ENCODE results near the gene STRBP. TPM values are rescaled to one million over a fixed set of nuclear protein-coding genes. Genes with fewer than 3 reads are reported as not detected.

Gene STRBP
- total RNA-seq, 1 donor from 2014 or later: 99.4 TPM

GRCh38 chr9:123174079-123174478, 94.3 kb downstream of the STRBP start:
- Histone ChIP-seq H3K9ac (no peak overlapping the region), H2AFZ (replicated peaks) (no peak overlapping the region), H3K4me2 (no peak overlapping the region), H3K27ac (no peak overlapping the region), H3F3A (ENCODE audit: low read depth) (no peaks in the 10 kb centered on the region), H3K9me3 (ENCODE audit: low read depth) (no peaks in the 10 kb centered on the region), H3K79me2 (ENCODE audit: low read depth) (no peaks in the 10 kb centered on the region), H3K4me1 (no peaks in the 10 kb centered on the region), H4K20me1 (ENCODE audit: low read depth) (peaks cover 19% of the 10 kb centered on the region), H3K4me3 (no peak overlapping the region), H3K36me3 (no peaks in the 10 kb centered on the region), H3K27me3 (no peaks in the 10 kb centered on the region)
- no peaks in the 10 kb centered on the region for H3K27me3 Mint-ChIP-seq (ENCODE audit: insufficient read depth, low read depth)
- DNase-seq (ENCODE audit: low spot score): no peak
- H3K36me3 Mint-ChIP-seq: no peaks in the 10 kb centered on the region
- no peak for TF ChIP-seq CTCF (IDR thresholded peaks at IDR 0.05)
- no peak for TF ChIP-seq EZH2 (IDR thresholded peaks at IDR 0.05)
- TF ChIP-seq EZH2phosphoT487 (IDR thresholded peaks at IDR 0.05): no peak
- H3K4me3 Mint-ChIP-seq: no peak overlapping the region
- H3K27ac Mint-ChIP-seq: no peak overlapping the region
- no peaks in the 10 kb centered on the region for H3K4me1 Mint-ChIP-seq
- no peaks in the 10 kb centered on the region for H3K9me3 Mint-ChIP-seq

- no peaks in the 10 kb centered on the region for H3K36me3 ChIP-seq
- no peaks in the 10 kb centered on the region for H3K27me3 ChIP-seq
- H3K79me2 ChIP-seq (ENCODE audit: low read depth): no peaks in the 10 kb centered on the region
- H3F3A ChIP-seq (ENCODE audit: low read depth): no peaks in the 10 kb centered on the region
- H3K4me3 ChIP-seq: no peak overlapping the region
- Mint-ChIP-seq H3K4me3 (no peak overlapping the region), H3K36me3 (peaks cover 3% of the 10 kb centered on the region), H3K9me3 (no peaks in the 10 kb centered on the region), H3K27me3 (ENCODE audit: insufficient read depth, low read depth) (no peaks in the 10 kb centered on the region), H3K4me1 (no peaks in the 10 kb centered on the region), H3K27ac (no peak overlapping the region)
- no peak overlapping the region for H3K4me2 ChIP-seq
- no peak for DNase-seq (ENCODE audit: low spot score)
- H2AFZ ChIP-seq (replicated peaks): no peak overlapping the region
- no peak overlapping the region for H3K9ac ChIP-seq
- H4K20me1 ChIP-seq (ENCODE audit: low read depth): peaks cover 11% of the 10 kb centered on the region
- no peaks in the 10 kb centered on the region for H3K4me1 ChIP-seq
- TF ChIP-seq EZH2 (IDR thresholded peaks at IDR 0.05) (no peak), CTCF (IDR thresholded peaks at IDR 0.05) (no peak), EZH2phosphoT487 (IDR thresholded peaks at IDR 0.05) (no peak)
- no peaks in the 10 kb centered on the region for H3K9me3 ChIP-seq (ENCODE audit: low read depth)
- H3K27ac ChIP-seq: no peak overlapping the region
Measured at GRCh38 chr9:123169926-123170325, 98.5 kb downstream of the STRBP start.

- no peaks in the 10 kb centered on the region for H3K9me3 Mint-ChIP-seq
- Histone ChIP-seq H3K79me2 (ENCODE audit: low read depth) (no peaks in the 10 kb centered on the region), H3K9ac (no peak overlapping the region), H3K4me3 (no peak overlapping the region), H3K27me3 (no peaks in the 10 kb centered on the region), H4K20me1 (ENCODE audit: low read depth) (no peaks in the 10 kb centered on the region), H2AFZ (replicated peaks) (no peak overlapping the region), H3K4me1 (no peaks in the 10 kb centered on the region), H3K4me2 (no peak overlapping the region), H3F3A (ENCODE audit: low read depth) (no peaks in the 10 kb centered on the region), H3K36me3 (no peaks in the 10 kb centered on the region), H3K9me3 (ENCODE audit: low read depth) (no peaks in the 10 kb centered on the region), H3K27ac (no peak overlapping the region)
- H3K4me1 Mint-ChIP-seq: no peaks in the 10 kb centered on the region
- no peak for TF ChIP-seq EZH2phosphoT487 (IDR thresholded peaks at IDR 0.05)
- no peak for TF ChIP-seq CTCF (IDR thresholded peaks at IDR 0.05)
- no peak for TF ChIP-seq EZH2 (IDR thresholded peaks at IDR 0.05)
- peaks cover 3% of the 10 kb centered on the region for H3K36me3 Mint-ChIP-seq
- H3K27me3 Mint-ChIP-seq (ENCODE audit: insufficient read depth, low read depth): no peaks in the 10 kb centered on the region
- no peak overlapping the region for H3K4me3 Mint-ChIP-seq
- no peak overlapping the region for H3K27ac Mint-ChIP-seq
- no peak for DNase-seq (ENCODE audit: low spot score)
Measured at GRCh38 chr9:123168586-123168985, 99.8 kb downstream of the STRBP start.
